IPS-20b (cell line): ENCODE measurements around the gene FRS2.
A peak's percentile ranks its signal among the peaks of the same experiment; 100 is the strongest.
"Not testable (repeated sequence)": the region's sequence is repeated elsewhere in the genome, so short reads cannot be mapped to it uniquely, and the experiment has no call there.

Source experiments
- H3K27ac ChIP-seq: one replicate; pipeline ENCODE4 v1.5.1; 2013; ENCODE audit warnings: low read length
- H3K27me3 ChIP-seq: 2 replicates; pipeline ENCODE4 v1.6.1; 2013; ENCODE audit warnings: mild to moderate bottlenecking, low read length, inconsistent platforms; ENCODE audit not compliant: insufficient read depth
- H3K36me3 ChIP-seq: 2 replicates; pipeline ENCODE4 v1.6.1; 2013; ENCODE audit warnings: low read depth, mild to moderate bottlenecking, inconsistent platforms, low read length, moderate library complexity; ENCODE audit not compliant: insufficient read depth
- H3K4me1 ChIP-seq: 2 replicates; pipeline ENCODE4 v1.6.1; 2013; ENCODE audit warnings: mild to moderate bottlenecking, control low read depth, inconsistent platforms, low read length, moderate library complexity; ENCODE audit not compliant: insufficient read depth
- H3K4me3 ChIP-seq: 2 replicates; pipeline ENCODE4 v1.5.1; 2013; ENCODE audit warnings: mild to moderate bottlenecking, low read length, inconsistent platforms
- H3K9ac ChIP-seq: 2 replicates; pipeline ENCODE4 v1.6.1; 2013; ENCODE audit warnings: low read depth, mild to moderate bottlenecking, inconsistent platforms, low read length, moderate library complexity
- H3K9me3 ChIP-seq: 2 replicates; pipeline ENCODE4 v1.6.1; 2013; ENCODE audit warnings: mild to moderate bottlenecking, low read depth, low read length, inconsistent platforms; ENCODE audit not compliant: insufficient read depth

Gene FRS2

DNA sequence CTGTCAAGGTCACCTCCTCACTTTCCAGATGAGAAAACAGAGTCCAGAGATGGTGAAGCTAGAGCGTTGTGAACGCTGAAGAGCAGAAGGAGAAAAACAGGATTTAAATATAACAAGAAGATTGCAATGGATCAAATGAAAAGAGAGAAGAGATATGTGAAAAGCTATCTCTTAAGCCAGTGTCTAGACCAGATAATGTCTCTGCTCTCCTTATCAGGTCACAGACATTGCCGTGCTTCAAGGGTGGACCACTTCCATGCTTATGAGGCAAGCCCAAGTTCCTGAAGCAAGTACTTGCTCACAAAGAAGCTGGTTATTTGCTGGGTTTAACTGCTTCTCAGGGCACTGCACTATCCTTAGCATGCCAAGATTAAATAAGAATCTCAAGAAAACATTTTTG lies 31.6 kb upstream of the FRS2 start:
- Histone ChIP-seq H3K27ac (no peak overlapping the region), H3K36me3 (no peaks in the 10 kb centered on the region), H3K27me3 (no peaks in the 10 kb centered on the region), H3K9me3 (no peaks in the 10 kb centered on the region), H3K9ac (no peak overlapping the region), H3K4me1 (no peaks in the 10 kb centered on the region), H3K4me3 (no peak overlapping the region)

DNA sequence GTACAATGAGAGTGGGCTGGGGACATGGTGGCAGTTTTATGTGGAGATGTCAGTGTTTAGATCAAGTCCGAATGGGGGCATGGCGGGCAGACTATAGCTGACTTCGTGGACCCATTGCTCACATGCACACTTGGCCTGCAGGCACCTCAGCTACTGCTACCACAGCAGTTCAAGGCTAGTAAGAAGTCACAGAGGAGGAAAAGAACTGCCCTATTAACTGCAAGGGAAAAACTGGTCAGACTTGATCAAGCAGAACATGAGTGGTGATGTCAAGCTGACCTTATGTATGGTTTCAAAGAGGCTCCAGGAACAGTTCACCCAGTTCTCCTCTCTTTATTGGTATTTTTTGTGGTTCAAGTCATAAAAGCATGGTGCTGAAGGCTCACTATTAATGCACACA lies 30.2 kb upstream of the FRS2 start:
- H3K27ac ChIP-seq, result no peak overlapping the region
- H3K36me3 ChIP-seq, result no peaks in the 10 kb centered on the region
- no peak overlapping the region for H3K9ac ChIP-seq
- H3K9me3 ChIP-seq, result no peaks in the 10 kb centered on the region
- no peak overlapping the region for H3K4me3 ChIP-seq
- H3K27me3 ChIP-seq, result no peaks in the 10 kb centered on the region
- no peaks in the 10 kb centered on the region for H3K4me1 ChIP-seq

DNA sequence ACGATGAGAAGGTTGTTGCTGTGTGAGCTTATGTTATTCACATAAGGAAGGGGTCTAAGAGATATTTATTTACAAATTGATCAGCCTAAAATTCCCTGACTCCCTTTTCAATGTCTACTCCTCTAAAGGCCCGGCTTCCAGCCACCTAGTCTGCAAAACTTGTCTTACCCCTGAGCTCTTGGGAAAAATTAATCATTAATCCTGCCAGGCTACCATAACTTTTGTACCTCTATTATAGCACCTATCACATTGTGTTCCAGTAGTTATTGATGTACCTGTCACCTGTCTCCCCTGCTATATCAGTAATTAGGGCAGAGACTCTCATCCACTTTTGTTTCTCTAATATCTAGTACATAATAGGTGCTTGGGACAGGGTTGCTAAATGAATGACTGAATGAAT lies 29.3 kb upstream of the FRS2 start:
- H3K27ac ChIP-seq, result no peak overlapping the region
- no peaks in the 10 kb centered on the region for H3K4me1 ChIP-seq
- H3K36me3 ChIP-seq, result no peaks in the 10 kb centered on the region
- no peaks in the 10 kb centered on the region for H3K9me3 ChIP-seq
- H3K4me3 ChIP-seq, result no peak overlapping the region
- H3K9ac ChIP-seq, result no peak overlapping the region
- no peaks in the 10 kb centered on the region for H3K27me3 ChIP-seq

DNA sequence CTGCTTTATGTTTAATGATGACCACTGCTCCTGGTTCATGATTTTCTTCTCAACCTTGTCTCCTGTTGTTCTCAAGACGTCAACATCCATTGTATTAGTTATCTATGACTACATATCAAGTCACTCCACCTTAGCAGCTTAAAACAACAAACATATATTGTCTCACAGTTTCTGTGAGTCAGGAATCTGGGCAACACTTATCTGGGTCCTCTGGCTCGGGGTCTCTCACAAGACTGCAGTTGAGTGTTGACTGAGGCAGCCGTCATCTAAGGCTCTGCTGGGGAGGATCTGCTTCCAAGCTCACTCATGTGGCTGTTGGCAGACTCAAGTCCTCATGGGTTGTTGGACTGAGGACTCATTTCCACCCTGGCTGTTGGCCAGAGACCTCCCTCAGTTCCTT lies 27.3 kb upstream of the FRS2 start:
- H3K27ac ChIP-seq, result no peak overlapping the region
- H3K4me3 ChIP-seq, result no peak overlapping the region
- no peaks in the 10 kb centered on the region for H3K4me1 ChIP-seq
- H3K9ac ChIP-seq, result no peak overlapping the region
- no peaks in the 10 kb centered on the region for H3K36me3 ChIP-seq
- H3K27me3 ChIP-seq, result no peaks in the 10 kb centered on the region
- H3K9me3 ChIP-seq, result no peaks in the 10 kb centered on the region

DNA sequence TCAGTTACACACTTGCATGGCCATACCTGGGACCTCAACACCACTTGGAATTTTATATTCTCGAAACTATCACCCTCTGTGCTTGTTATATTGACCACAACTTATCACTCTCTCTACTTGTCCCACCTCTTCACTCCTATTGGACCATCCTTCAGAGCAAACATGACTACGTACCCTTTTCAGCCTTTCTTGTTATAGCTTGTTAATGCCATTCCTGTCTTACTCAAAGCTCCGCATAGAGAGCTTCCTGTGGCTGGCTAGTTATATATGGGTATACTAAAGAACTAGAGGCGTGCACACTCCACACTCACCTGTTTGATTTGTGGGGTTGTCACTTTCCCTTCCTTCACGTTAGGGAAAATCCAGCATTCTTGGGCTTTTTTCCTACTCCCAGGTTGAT lies 26.3 kb upstream of the FRS2 start:
- H3K36me3 ChIP-seq, result no peaks in the 10 kb centered on the region
- no peak overlapping the region for H3K27ac ChIP-seq
- H3K9ac ChIP-seq, result no peak overlapping the region
- no peak overlapping the region for H3K4me3 ChIP-seq
- H3K9me3 ChIP-seq, result no peaks in the 10 kb centered on the region
- no peaks in the 10 kb centered on the region for H3K4me1 ChIP-seq
- H3K27me3 ChIP-seq, result no peaks in the 10 kb centered on the region

DNA sequence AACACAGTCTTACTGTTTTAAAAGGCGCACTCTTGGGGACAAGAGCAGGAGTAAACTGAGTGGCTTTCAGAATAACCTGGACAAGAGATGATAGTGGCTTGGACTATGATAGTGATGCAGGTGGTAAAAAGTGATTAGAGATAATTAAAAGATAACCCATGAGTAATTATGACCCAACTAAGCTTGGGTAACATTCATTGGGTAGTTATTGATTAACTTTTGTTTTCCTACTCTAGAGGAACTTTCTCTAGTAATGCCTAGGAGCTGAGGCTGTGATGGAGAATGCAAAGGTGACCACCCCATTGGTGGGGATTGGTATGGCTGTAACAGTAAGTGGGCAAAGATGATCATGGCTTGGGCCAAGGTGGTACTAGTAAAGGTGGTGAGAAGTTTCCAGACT lies 22.3 kb upstream of the FRS2 start:
- Histone ChIP-seq H3K4me3 (no peak overlapping the region), H3K27ac (no peak overlapping the region), H3K4me1 (no peaks in the 10 kb centered on the region), H3K36me3 (no peaks in the 10 kb centered on the region), H3K9me3 (no peaks in the 10 kb centered on the region), H3K9ac (no peak overlapping the region), H3K27me3 (no peaks in the 10 kb centered on the region)

DNA sequence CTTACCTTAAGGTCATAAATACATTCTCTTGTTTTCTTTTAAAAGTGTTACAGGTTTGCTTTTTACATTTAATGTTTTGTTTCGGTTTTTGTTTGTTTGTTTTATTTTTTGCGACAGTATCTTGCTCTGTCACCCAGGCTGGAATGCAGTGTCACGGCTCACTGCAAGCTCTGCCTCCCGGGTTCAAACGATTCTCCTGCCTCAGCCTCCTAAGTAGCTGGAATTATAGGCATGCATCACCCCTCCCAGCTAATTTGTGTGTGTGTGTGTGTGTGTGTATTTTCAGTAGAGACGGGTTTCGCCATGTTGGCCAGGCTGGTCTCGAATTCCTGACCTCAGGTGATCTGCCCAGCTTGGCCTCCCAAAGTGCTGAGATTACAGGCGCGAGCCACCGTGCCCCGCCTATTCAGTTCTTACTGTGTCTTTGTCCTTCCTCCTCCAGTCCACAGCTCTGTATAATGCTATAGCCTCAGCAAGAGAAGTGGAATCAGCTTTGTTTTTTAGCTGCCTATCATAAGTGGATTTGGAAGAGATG lies 17.5 kb upstream of the FRS2 start:
- H3K4me3 ChIP-seq, H3K9ac ChIP-seq, H3K4me1 ChIP-seq, H3K27ac ChIP-seq, H3K36me3 ChIP-seq, H3K9me3 ChIP-seq, H3K27me3 ChIP-seq: not testable (repeated sequence)

DNA sequence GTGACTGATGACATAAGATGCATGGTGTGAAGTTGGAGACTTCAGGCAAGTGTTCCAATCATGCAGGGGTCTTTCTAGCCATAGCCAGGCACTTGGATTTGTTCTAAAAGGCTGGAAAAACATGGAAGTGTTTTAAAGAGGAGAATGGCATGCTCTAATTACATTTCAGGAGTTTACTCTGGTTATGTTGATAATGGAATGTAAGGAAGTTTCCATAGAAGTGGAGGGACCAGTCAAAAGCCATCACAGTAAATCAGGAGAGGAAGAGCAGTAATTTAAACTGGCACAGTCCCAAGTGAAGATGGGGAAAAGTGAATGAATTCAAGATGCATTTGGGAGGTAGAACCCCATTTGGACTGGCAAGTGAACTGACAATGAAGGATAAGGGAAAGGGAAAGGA lies 13.9 kb upstream of the FRS2 start:
- no peaks in the 10 kb centered on the region for H3K27me3 ChIP-seq

DNA sequence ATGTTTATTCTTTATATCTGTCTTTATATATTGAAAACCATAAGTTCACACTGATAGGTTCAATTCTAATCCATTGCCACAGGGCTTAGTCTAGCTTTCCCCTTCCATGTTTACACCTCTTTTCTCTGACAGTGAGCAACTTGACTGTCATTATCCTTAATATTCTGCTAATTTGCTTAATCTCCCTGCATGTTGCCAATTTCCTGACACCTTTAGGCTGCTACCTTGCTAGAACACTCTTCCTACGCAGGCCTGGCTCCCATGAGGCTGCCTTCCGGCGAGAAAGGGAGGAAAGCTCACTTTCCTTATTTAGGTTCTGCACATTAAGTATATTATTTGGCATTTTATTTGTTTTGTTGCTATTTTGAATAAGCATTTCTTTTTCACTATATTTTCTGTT lies 12.8 kb upstream of the FRS2 start:
- H3K4me1 ChIP-seq, result no peaks in the 10 kb centered on the region
- no peaks in the 10 kb centered on the region for H3K9me3 ChIP-seq
- H3K9ac ChIP-seq, result no peak overlapping the region
- no peaks in the 10 kb centered on the region for H3K36me3 ChIP-seq
- H3K4me3 ChIP-seq, result no peak overlapping the region
- H3K27ac ChIP-seq, result no peak overlapping the region
- H3K27me3 ChIP-seq, result no peaks in the 10 kb centered on the region

More for the DNA sequence above, 13.9 kb upstream of the FRS2 start:
- Histone ChIP-seq H3K4me3 (no peak overlapping the region), H3K4me1 (no peaks in the 10 kb centered on the region), H3K9ac (no peak overlapping the region), H3K9me3 (no peaks in the 10 kb centered on the region), H3K36me3 (no peaks in the 10 kb centered on the region), H3K27ac (no peak overlapping the region)

DNA sequence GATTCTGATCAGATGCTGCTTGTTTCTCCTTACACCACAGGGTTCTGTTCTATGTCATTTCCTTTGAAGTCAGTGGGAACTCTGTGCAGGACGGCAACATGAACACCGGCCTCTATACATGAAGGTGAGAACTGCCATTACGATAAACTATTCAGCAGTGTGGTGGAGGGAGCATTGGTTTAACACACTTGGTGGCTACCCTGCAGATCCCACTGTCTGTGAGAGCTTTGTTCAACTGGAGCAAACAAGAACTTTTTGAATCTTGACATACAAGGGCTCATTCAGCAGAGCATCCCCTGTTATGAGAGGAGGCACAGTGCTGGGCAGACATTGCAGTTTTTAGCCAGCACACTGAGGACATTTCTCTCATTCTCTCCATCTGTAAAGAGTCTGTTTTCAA lies 10.7 kb upstream of the FRS2 start:
- H3K9ac ChIP-seq, result no peak overlapping the region
- no peak overlapping the region for H3K27ac ChIP-seq
- no peaks in the 10 kb centered on the region for H3K4me1 ChIP-seq
- H3K27me3 ChIP-seq, result no peaks in the 10 kb centered on the region
- H3K9me3 ChIP-seq, result no peaks in the 10 kb centered on the region
- H3K36me3 ChIP-seq, result no peaks in the 10 kb centered on the region
- H3K4me3 ChIP-seq, result no peak overlapping the region

DNA sequence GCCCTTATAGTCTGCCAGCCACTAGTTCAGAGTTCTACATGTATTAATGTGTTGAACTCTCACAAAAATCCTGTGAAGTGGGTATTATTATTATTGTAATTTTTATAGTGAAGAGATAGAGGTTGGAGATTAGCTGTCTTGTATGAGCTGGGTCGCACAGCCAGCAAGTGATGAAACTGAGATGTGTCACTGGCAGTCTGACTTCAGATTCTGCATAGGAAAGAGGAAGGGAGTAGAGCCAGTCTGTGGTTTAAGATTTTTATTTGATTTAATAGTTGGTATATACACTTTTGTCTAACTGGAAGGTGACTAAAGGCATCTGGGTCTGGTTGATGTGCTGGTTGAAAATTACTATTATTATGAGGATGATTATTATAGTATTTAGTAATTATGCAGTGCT lies 5.8 kb upstream of the FRS2 start:
- Histone ChIP-seq H3K36me3 (no peaks in the 10 kb centered on the region), H3K4me3 (no peak overlapping the region), H3K27me3 (no peaks in the 10 kb centered on the region), H3K4me1 (peaks cover 25% of the 10 kb centered on the region), H3K9me3 (no peaks in the 10 kb centered on the region), H3K27ac (no peak overlapping the region), H3K9ac (no peak overlapping the region)

DNA sequence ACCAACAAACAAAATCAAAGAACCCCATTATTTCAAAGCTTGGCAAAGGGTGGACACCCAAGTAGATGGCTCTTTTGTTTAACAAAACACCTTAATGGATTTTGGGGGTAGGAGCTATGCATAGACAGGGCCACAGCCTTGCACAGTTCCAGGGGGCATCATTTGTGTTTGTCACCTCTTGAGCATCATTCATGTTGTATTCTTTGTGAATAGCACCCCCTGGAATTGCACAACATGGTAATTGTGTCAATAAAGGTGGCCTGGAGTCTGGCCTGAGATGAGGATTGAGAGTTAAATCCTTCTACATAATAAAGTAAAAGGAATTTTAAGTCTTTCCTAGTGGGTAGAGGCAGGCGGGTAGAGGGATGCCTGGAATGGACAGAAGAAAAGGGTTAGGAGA lies 3.3 kb upstream of the FRS2 start:
- Histone ChIP-seq H3K9me3 (no peaks in the 10 kb centered on the region), H3K27me3 (no peaks in the 10 kb centered on the region), H3K9ac (peak overlapping the region; percentile 4; the same call in 1 of the 2 replicates)

DNA sequence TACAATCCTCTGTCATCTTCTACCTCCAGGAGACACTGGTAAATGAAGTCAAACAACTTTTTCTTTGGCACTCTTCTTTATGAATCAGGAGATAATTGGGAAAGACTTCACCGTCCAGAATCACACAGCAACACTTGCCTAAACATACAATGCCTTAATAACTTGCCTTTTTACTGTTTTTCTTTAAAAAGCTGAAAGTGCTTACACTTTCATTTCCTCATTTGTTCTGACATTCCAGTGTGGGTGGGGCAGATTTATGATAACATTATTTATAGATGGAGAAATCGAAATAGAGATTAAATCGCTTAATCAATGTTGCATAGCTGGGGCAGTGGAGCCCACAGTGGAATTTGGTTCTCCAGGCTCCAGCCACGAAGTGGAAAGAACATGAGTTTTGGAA lies 2.8 kb upstream of the FRS2 start:
- peak overlapping the region; percentile 12 for H3K27ac ChIP-seq
- peaks cover 36% of the 10 kb centered on the region for H3K4me1 ChIP-seq
- H3K9me3 ChIP-seq, result no peaks in the 10 kb centered on the region
- peak overlapping the region; percentile 4; the same call in 1 of the 2 replicates for H3K9ac ChIP-seq
- no peaks in the 10 kb centered on the region for H3K27me3 ChIP-seq
- H3K4me3 ChIP-seq, result peak overlapping the region; percentile 38; the same call in 1 of the 2 replicates
- no peaks in the 10 kb centered on the region for H3K36me3 ChIP-seq

More for the DNA sequence above, 3.3 kb upstream of the FRS2 start:
- Histone ChIP-seq H3K4me3 (peak overlapping the region; percentile 38; the same call in 1 of the 2 replicates), H3K36me3 (no peaks in the 10 kb centered on the region), H3K4me1 (peaks cover 36% of the 10 kb centered on the region), H3K27ac (no peak overlapping the region)
